Stimulated activated CD4-positive, alpha-beta T cell treated with anti-CD3 and anti-CD28 coated beads, Interleukin-12 subunit alpha, Interleukin-12 subunit beta, amount 100 ng/mL, for 48 hours (primary cell): ENCODE measurements around the gene ZNF491.
"Not testable (repeated sequence)": the region's sequence is repeated elsewhere in the genome, so short reads cannot be mapped to it uniquely, and the experiment has no call there.

Source experiments
- DNase-seq, 3 donors: peaks; one replicate each; pipeline ENCODE4 v3.0.0-alpha.2; 2020; ENCODE audit warnings: low read depth in 2 of 3, low spot score in 1 of 3

The ZNF491 gene

DNA sequence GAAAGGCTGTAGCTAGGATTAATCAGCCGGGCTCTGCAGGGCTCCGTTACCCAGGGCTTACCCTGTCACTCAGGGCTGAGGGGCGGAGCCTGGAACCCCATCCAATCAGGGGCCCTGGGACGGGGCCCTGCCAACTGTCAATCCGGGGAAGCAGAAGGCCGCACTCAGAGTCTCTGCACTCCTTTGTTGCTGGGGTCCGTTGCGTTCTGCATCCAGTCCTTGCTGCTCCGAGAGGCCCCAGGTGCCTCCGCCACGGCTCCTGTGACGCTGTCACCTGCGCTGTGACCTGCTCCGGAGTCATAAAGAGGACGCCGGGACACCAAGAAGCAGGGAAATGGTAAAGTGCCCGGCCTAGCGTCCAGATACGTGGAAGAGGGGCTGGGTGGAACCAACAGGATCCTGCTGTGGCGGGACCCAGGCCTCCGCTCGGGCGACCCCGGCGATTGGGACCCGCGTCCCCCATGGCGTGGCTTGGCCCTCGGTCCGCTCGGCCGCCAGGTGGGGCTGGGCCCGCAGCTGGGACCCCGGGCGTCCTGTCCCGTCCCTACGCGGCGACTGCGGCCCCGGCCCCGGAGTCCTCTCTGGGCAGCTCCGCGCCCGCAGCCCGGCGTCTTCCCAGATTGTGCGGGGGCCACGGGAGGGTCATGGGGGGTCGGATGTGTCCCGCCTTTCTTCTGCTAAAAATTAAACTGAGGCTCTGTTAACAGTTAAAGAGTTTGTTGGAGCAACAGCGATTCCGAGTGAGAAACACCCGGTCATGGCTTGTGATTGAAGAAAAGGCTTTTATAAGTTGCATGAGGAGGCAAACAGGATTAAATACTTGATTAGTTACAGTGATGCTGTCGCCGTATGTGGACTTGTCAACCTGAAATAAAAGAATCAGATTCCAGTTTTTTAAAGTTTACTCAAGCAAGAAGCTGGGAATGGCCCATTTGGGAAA, at the start of gene ZNF491:
ZNF491 (plus strand) TSS at position 133 of the 940 bp plus-strand sequence. CDS start 7,431 bp downstream, outside the sequence.
- DNase-seq: peak; percentile 76 to 84 (median 78)

DNA sequence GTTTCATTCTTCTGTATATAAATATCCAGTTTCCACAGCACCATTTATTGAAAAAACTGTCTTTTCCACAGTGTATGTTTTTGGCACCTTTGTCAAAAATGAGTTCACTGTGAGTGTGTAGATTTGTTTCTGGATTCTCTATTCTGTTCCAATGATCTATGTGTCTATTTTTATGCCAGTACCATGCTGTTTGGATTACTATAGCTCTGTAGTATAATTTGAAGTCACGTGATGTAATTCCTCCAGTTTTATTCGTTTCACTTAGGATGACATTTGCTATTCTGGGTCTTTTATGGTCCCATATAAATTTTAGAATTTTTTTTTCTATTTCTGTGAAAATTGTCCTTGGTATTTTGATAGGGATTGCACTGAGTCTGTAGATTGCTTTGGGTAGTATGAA, 48.6 kb upstream of the ZNF491 start:
- DNase-seq: no peak

DNA sequence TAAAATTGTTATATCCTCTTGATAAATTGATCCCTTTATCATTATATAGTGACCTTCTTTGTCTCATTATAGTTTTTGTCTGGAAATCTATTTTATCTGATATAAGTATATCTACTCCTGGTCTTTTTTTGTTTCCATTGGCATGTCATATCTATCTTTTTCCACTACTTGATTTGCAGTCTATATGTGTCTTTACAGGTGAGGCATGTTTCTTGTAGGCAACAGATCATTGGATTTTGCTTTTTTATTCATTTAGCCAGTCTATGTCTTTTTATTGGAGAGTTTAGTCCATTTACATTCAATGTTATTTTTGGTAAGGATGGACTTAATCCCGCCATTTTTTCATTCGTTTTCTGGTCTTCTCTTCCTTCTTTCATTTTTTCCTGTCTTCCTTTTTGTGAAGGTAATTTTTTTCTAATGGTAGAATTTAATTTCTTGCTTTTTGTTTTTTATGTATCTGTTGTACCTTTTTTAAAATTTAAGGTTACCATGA, 46.0 kb upstream of the ZNF491 start:
- DNase-seq: no peak

DNA sequence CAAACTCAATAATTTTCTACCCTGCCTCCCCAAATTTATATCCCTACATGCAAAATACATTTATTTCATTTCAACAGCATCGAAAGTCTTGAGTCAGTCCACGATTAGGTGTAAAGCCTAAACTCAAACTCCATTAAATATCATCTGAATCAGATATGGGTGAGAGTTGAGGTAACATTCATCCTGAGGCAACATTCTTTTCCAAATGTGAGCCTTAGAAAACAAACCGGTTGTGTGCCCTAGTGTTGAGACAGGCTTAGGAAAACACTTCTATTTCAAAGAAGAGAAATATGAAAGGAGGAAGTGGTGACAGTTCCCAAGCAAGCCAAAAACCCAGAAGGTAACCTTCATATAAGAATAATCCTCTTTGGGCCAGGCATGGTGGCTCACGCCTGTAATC, 43.7 kb upstream of the ZNF491 start:
- DNase-seq: no peak

DNA sequence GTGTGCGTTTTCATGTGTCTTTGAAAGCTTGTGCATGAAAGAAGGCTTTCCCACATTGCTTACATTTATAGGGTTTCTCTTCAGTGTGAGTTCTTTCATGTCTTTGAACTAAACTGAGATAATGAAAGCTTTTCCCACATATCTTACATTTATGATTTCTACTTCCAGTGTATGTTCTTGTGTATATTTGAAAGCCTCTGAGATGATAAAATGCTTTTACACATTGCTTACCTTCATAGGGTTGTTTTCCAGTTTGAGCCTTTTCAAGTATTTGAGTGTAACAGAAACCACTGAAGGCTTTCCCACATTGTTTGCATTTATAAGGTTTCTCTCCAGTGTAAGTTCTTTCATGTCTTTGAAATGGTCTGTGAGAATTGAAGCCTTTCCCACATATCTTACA, 41.4 kb upstream of the ZNF491 start:
- no peak for DNase-seq

DNA sequence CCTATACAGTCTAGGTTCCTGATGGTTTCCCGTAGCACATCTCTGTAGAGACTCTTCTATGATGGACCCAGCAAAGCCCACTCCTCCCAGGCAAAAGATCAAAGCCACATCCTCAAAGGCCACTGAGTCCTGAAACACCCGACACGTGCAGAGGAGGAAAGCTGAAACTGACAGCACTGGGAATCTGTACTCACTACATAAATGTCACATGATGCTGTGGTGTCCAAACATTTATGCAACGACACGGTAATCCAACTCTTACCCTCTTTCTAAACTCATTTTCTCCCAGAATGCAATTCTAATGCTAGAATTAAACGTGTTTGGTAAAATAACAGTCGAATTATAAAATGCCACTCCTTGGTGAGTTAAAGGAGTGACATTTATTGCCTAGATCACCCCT, 38.5 kb upstream of the ZNF491 start:
- DNase-seq: no peak

DNA sequence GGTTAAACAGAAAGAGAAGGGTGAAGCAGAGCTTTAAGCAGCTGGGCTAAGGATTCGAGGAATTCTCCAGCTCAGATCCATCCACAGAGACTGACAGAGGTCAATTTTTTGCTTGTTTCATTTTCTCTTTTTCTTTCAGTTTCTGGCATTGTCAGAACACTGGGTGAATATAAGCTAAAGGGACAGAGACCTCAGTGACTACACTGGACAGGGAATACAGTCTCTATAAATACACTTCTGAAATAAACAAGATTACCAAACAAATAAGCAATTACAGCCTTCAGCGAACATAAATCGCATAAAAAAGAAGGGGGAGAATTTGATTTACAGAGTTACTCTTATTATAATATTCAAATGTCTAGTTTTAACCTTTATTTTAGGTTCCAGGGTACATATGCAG, 35.2 kb upstream of the ZNF491 start:
- DNase-seq: no peak

DNA sequence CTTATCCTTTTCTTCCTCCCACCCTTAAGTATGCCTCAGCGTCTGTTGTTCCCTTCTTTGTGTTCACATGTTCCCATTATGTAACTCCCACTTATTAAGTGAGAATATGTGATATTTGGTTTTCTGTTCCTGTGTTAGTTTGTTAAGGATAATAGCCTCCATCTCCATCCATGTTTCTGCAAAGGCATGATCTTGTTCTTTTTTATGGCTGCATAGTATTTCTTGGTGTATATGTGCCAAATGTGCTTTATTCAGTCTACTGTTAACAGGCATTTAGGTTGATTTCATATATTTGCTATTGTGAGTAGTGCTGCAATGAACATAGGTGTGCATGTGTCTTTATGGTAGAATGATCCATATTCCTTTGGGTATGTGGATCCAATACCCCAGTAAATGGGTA, 34.7 kb upstream of the ZNF491 start:
- DNase-seq: no peak

DNA sequence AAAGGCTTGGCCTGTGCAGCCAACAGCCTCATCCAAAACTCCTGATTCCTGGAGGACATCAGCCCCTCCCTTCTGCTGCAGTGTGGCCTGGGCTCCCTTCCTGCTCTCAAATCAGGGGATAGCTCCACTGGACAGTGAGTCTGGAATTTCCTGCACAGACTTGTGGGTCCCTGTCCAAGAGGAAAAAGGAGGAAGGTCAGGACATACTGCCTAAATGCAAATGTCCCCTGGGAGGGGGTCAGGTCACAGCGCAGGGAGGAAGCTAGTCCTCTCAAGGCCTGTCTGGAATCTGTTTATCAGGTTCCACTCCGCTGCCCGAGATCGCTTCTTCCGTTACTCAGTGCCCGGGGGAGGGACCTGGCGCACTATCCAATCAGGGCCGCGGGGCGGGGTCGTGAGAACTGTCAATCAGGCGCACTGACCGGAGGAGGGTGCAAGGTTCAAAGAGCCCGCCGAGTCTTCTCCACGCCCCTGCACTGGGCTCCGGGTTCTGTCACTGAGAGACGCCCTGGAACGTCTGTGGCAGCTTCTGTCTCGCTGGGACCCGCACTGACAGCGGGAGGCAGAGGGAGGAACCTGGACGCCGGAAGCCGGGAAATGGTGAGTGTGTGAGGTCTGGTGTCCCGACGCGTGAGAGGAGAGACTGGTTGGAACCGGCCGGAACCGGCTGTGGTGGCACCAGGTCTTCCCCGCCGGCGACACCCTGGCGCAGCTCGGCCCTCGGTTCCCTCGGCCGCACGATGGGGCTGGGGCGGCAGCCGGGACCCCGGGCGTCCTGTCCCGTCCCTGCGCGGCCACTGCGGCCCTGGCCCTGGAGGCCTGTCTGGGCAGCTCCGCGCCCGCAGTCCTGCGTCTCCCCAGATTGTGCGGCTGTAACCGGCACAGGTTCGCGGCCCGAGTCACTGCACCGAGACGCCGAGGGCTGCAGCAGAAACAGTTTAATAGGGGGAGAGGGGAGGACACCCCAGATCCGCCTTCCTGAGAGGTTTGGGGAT, 31.4 kb upstream of the ZNF491 start, which contains the start of gene ZNF441:
ZNF441 (plus strand) TSS at position 404 of the 995 bp plus-strand sequence; CDS start at position 598, 194 bp downstream.
- peak; percentile 90 to 95 (median 94) for DNase-seq

DNA sequence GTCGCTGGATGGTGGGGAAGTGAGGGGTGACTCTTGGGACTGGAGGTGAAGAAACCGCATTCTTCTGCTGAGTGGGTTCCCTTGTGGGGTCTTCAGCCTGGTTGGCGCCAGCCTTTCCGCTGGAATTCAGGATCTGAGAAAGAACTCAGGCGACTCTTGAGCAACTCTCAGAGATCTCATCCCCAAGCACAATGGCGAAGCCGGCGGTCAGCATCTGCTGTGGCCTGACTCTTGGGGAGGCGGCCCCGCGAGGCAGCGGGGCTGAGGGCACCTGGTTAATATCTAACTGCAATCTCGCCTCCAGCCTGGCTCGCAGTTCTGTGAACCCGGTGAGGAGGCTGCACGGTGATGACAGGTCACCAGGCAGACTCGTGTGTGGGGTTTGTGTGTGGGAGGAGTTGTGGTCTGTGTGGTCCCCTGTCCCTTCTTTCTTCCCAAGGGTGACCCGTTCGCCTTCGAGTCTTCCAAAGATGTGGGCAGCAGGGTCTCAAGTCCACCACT, 30.6 kb upstream of the ZNF491 start:
- DNase-seq: peak in 1 of 3 donors; percentile 15

DNA sequence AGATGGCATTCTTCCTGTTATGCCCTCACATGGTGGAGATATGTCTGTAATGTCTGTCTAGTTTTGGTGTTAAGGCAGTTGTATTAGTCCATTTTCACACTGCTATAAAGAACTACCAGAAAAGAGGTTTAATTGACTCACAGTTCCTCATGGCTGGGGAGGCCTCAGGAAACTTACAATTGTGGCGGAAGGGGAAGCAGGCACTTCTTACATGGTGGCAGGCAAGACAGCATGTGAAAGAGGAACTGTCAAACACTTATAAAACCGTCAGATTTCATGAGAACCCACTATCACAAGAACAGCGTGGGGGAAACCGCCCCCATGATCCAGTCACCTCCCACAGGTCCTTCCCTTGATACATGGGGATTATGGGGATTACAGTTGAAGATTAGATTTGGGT, 28.3 kb upstream of the ZNF491 start:
- no peak for DNase-seq

DNA sequence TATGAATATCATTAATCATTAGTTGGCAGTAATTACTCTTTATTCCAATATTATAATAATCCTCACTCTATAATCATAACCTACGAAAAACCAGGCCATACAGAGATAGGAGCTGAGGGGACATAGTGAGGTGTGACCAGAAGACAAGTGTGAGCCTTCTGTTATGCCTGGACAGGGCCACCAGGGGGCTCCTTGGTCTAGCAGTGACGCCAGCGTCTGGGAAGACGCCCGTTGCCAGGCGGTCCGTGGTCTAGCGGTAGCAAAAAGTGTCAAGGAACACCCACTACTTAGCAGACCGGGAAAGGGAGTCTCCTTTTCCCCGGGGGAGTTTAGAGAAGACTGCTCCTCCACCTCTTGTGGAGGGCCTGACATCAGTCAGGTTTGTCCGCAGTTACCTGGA, 26.8 kb upstream of the ZNF491 start:
- not testable (repeated sequence) for DNase-seq

DNA sequence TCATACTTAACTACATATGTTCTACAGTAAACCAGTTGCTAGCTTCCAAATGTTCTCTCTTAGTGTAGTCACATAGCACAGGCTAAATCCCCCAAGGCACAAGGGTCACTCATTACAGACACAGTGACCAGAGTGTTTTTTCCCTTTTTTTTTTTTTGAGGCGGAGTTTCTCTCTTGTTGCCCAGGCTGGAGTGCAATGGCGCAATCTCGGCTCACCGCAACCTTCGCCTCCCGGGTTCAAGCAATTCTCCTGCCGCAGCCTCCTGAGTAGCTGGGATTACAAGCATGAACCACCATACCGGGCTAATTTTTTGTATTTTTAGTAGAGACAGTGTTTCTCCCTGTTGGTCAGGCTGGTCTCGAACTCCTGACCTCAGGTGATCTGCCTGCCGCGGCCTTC, 21.7 kb upstream of the ZNF491 start:
- not testable (repeated sequence) for DNase-seq

DNA sequence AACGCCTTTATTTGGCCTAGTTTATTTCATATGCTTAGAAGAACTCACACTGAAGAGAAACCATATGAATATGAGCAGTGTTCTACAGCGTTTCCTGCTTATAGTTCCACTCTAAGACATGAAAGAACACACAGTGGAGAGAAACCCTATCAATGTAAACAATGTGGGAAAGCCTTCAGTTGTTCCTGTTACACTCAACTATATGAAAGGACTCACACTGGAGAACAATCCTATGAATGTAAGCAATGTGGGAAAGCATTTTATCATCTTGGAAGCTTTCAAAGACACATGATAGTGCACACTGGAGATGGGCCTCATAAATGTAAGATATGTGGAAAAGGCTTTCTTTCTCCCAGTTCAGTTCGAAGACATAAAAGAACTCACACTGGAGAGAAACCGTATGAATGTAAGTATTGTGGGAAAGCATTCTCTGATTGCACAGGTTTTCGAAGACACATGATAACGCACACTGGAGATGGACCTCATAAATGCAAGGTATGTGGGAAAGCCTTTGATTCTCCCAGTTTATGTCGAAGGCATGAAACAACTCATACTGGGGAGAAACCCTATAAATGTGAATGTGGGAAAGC, 17.8 kb upstream of the ZNF491 start:
- no peak for DNase-seq

DNA sequence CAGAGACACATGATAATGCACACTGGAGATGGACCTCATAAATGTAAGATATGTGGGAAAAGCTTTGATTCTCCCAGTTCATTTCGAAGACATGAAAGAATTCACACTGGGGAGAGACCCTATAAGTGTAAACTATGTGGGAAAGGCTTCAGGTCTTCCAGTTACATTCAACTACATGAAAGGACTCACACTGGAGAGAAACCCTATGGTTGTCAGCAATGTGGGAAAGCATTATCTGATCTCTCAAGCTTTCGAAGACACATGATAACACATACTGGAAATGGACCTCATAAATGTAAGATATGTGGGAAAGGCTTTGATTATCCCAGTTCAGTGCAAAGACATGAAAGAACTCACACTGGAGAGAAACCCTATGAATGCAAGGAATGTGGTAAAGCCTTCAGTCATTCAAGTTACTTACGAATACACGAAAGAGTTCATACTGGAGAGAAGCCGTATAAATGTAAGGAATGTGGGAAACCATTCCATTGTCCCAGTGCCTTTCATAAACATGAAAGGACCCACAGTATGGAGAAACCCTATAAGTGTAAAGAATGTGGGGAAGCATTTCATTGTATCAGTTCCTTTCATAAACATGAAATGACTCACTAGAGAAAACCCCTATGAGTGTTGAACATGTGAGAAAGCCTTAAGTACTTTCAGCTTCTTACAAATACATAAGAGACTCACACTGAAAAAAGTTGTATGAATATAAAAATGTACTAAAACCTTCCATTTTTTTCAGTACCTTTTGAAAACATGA, 16.8 kb upstream of the ZNF491 start:
- DNase-seq: no peak

DNA sequence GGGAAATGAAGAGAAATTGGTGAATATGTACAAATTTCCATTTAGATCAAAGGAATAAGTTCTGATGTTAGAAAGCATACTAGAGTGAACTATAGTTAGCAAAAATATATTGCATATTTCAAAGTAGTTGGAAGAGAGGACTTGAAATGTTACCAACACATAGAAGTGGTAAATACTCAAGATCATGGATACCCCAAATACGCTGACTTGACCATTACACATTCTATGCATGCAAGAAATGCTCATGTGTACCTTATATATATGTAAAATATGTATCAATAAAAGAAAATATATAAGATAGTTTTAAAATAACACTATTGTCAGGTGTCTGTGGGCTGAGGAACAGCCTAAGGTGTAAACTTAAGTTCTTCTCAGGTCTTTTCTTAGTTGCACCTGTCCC, 14.6 kb upstream of the ZNF491 start:
- DNase-seq: no peak

DNA sequence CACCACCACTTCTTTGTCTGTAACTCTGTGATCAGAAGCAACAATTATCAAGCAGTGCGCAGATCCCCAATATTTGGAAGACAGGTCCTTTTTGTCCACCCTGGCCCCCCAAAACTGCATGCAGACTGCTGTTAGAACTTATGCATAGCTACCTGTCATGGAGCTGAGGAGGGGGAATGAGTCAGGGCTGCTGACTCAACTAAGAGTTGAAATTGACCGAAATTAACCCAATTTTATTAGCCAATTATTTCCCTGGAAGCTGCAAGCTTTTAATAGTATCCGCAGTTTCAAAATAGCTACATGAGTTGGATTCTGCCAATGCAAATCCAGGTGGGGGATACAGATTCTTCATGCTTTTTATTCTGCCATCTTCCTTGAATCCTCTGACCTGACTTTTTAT, 14.0 kb upstream of the ZNF491 start:
- no peak for DNase-seq

DNA sequence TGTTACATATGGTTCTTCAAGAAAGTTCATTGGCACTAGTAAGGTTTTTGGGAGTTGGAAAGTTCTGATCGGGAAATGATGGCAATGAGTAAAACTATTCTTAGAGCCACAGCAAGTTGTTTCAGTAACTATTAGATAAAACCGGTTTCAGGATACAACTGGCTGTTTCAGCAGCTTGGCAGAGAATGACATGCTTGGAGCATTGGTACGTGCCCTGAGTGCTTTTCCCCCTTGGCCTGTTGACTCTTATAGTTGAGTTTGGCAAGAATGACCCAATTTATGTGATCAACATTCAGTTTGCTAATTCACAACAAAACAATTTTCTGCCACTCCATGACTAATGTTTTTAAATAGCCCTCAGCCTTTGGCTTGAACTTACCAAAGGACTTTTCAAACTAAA, 10.8 kb upstream of the ZNF491 start:
- DNase-seq: no peak

DNA sequence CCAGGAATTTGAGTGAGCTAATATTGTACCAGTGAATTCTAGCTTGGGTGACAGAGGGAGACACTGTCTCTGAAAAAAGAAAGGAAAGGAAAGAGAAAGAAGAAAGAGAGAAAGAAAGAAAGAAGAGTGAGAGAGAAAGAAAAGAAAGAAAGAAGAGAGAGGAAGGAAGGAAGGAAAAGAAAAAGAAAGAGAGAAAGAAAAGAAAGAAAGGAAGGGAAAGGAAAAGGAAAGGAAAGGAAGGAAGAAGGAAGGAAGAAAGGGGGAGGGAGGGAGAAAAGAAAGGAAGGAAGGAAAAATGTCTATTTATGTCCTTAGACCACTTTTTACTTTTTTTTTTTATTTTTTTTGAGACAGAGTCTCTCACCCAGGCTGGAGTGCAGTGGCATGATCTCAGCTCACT, 5.4 kb upstream of the ZNF491 start:
- DNase-seq: no peak

DNA sequence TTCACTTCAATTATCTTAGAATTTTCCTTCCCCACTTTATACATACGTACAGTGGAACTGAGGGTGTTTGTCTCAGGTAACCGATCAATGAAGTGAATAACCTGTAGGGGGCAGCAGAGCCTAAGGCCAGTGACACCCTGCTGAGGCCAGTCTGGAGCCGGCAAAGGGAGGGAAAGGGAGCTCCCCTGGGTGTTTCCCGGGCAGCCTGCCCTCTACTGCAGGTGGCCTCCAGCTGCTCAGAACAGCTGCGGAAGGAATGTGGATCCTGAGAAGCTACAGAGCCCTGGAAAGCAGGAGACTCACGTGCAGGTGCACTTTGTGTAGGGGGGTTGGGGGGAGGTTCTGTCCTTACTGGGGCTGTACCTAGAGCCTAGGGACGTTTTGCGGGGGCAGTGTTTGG, 832 bp upstream of the ZNF491 start:
- peak; percentile 65 to 86 (median 67) for DNase-seq
